ENCODE data around the gene HLCS. TPM values are rescaled to one million over a fixed set of nuclear protein-coding genes. Genes with fewer than 3 reads are reported as not detected.

Gene HLCS
- total RNA-seq, 2 donors from 2014 or later, result 27.2 to 38.6 TPM

DNA sequence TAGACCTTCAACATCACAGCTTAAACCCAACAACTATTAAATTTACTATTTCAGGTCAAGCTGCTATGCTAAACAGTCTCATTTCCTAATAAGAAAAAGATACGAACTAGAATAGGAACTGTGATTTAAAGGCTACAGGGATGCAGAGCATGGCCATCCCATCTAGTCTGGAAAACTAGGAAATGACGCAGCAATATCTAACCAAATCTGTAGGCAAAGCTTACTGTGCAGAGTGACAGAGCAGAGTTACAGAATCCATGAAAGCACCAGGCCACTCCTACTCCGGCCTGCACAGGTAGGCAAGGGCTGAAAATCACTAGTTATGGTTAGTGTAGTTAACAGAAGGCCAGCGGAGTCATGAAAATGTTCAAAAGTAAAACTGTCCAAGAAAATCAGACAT is 2.1 kb downstream of the HLCS start:
- intact Hi-C loops (cut with DNase I), result no loop called here
- Histone ChIP-seq H3K4me3 (no peak overlapping the region), H3K27ac (no peak overlapping the region), H3K36me3 (replicated peaks in 1 of 2; ENCODE audit: insufficient read depth in 1 of 2, low read depth in 2 of 2) (no peaks in the 10 kb centered on the region), H3K4me1 (peaks cover 19% of the 10 kb centered on the region), H3K9me3 (no peaks in the 10 kb centered on the region), H3K27me3 (no peaks in the 10 kb centered on the region)
- WGBS, 2 donors, result 86 to 96% methylated on average over 4 of the region's 4 CpGs
- DNase-seq, result no peak
- no peak for TF ChIP-seq POLR2A (IDR thresholded peaks at IDR 0.05)
- TF ChIP-seq, protein P1, sequence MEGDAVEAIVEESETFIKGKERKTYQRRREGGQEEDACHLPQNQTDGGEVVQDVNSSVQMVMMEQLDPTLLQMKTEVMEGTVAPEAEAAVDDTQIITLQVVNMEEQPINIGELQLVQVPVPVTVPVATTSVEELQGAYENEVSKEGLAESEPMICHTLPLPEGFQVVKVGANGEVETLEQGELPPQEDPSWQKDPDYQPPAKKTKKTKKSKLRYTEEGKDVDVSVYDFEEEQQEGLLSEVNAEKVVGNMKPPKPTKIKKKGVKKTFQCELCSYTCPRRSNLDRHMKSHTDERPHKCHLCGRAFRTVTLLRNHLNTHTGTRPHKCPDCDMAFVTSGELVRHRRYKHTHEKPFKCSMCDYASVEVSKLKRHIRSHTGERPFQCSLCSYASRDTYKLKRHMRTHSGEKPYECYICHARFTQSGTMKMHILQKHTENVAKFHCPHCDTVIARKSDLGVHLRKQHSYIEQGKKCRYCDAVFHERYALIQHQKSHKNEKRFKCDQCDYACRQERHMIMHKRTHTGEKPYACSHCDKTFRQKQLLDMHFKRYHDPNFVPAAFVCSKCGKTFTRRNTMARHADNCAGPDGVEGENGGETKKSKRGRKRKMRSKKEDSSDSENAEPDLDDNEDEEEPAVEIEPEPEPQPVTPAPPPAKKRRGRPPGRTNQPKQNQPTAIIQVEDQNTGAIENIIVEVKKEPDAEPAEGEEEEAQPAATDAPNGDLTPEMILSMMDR (IDR thresholded peaks at IDR 0.05), result no peak
- ATAC-seq, result no peak

DNA sequence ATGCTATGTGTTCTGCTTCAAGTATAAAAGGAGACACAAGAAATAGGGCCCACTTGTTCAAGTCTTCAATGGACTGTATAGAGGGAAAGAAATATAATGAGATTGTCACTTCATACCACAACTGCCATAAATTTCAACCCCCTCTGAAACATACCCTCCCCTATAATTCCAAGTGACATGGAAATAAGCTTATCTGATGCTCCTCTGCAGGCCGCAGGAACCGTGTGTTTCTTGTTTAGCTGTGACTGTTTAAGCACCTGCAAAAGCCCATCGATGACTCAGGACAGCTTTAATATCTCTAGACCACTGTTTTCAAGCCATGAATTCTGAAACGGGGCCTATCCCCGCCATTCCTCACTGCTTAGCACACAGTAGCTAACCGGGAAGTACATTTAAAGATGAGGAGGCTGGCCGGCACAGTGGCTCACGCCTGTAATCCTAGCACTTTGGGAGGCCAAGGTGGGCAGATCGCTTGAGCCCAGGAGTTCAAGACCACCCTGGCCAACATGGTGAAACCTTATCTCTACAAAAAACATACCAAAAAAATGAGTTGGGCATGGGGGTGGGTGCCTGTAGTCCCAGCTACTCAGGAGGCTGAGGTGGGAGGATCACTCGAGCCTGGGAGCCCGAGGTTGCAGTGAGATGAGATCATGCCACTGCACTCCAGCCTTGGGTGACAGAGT is 4.2 kb downstream of the HLCS start:
- H3K4me1 ChIP-seq, result peaks cover 16% of the 10 kb centered on the region
- TF ChIP-seq, protein P1 (IDR thresholded peaks at IDR 0.05), result no peak
- no peak for TF ChIP-seq POLR2A (IDR thresholded peaks at IDR 0.05)
- H3K27me3 ChIP-seq, result no peaks in the 10 kb centered on the region
- H3K4me3 ChIP-seq, result no peak overlapping the region
- DNase-seq, result no peak
- ATAC-seq, result no peak
- intact Hi-C loops (cut with DNase I), result no loop called here
- H3K36me3 ChIP-seq (replicated peaks in 1 of 2; ENCODE audit: insufficient read depth in 1 of 2, low read depth in 2 of 2), result no peaks in the 10 kb centered on the region
- no peak overlapping the region for H3K27ac ChIP-seq
- H3K9me3 ChIP-seq, result no peaks in the 10 kb centered on the region
- 88% methylated on average over 11 of the region's 11 CpGs for WGBS, 2 donors

DNA sequence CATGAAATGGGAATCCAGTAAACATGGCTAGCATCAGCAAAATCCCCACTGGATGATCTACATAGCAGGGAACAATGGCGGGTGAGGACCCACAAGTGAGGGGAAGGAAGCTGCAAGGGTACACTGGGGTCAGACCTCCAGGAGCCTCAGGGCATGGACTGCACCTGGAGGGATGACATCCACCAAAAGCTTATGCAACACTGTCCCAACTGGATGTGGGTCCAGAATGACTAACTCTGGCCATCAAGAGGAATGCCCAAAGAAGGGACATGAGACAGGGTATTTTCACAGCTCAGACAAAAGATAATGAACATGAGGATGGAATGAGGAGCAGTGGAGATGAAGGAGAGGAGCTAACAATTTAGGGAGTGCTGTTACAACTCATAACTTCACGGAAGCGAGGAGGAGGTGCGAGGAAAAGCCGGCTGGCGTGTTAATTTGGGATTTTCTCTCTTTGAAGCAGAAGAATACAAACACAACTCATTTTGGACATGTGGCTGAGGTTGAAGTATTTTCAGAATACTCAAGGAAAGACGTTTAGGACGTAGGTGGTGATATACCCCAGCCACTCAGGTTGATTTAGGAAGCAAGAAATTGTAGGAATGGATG is 5.7 kb downstream of the HLCS start:
- H3K36me3 ChIP-seq (replicated peaks in 1 of 2; ENCODE audit: insufficient read depth in 1 of 2, low read depth in 2 of 2), result peaks cover 0 to 1% of the 10 kb centered on the region in 2 donors
- WGBS, 2 donors, result 91 to 92% methylated on average over 8 of the region's 8 CpGs
- TF ChIP-seq POLR2A (IDR thresholded peaks at IDR 0.05), result no peak
- TF ChIP-seq, protein P1 (IDR thresholded peaks at IDR 0.05), result no peak
- no peaks in the 10 kb centered on the region for H3K9me3 ChIP-seq
- no peak for ATAC-seq
- H3K27me3 ChIP-seq, result no peaks in the 10 kb centered on the region
- intact Hi-C loops (cut with DNase I), result no loop called here
- DNase-seq, result no peak
- no peak overlapping the region for H3K27ac ChIP-seq
- no peak overlapping the region for H3K4me3 ChIP-seq
- H3K4me1 ChIP-seq, result peaks cover 12% of the 10 kb centered on the region

DNA sequence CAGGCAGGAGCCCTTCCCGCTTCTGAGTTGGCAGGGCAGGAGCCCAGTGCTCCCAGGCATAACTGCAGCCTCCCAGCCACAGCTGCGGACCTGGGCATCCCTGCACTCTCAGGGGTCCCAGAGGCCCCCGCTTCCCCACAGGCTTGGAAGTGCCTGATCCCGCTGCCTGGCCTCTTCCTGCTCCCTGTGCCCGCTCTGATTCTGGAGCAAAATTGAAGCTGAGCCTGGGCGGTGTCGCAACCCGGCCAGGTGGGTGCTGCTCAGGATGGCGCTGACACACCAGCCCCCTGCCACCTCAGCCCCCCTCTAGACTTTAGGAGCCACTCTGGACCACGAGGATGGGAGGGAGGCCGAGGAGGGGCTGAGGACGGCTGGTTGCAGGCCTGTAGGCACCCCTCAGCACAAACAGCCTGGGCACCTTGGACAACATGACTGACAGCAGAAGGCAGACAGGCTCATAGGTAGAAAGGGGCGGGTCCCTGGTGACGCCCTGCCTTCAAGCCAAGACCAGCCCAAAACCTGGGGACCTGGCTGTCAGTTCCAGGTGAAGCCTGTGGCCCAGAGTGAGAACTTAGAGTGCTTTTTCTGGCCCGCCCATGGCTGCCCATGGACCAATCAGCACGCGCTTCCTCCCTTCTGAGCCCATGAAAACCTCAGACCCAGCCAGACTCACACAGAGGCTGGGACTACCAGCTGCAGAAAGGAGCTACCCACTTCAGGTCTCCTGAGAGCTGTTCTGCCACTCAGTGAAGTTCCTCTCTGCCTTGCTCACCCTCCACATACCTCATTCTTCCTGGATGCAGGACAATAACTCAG is 7.2 kb downstream of the HLCS start:
- no peaks in the 10 kb centered on the region for H3K4me1 ChIP-seq
- peaks cover 0 to 4% of the 10 kb centered on the region in 2 donors for H3K36me3 ChIP-seq (replicated peaks in 1 of 2; ENCODE audit: insufficient read depth in 1 of 2, low read depth in 2 of 2)
- intact Hi-C loops (cut with DNase I), result no loop called here
- no peaks in the 10 kb centered on the region for H3K9me3 ChIP-seq
- TF ChIP-seq POLR2A (IDR thresholded peaks at IDR 0.05), result no peak
- TF ChIP-seq, protein P1 (IDR thresholded peaks at IDR 0.05), result no peak
- 95 to 96% methylated on average over 6 to 17 of the region's 17 CpGs for WGBS, 2 donors
- H3K27ac ChIP-seq, result no peak overlapping the region
- DNase-seq (no peak), ATAC-seq (no peak)
- H3K27me3 ChIP-seq, result no peaks in the 10 kb centered on the region
- no peak overlapping the region for H3K4me3 ChIP-seq

All from body of pancreas (tissue), 4 donors.